SU-DHL-6 (cell line): ENCODE data around the gene TMOD1.

Source experiments
- H2AFZ ChIP-seq: fragments of 200-600 bp; sonication (generic); 2 replicates; pipeline ENCODE4 v1.6.1; 2014; ENCODE audit warnings: low read depth, mild to moderate bottlenecking, moderate library complexity, mixed read lengths, antibody characterized with exemption, low read length; ENCODE audit not compliant: severe bottlenecking
- H3F3A ChIP-seq: fragments of 200-600 bp; shearing (Covaris generic); 2 replicates; pipeline ENCODE4 v1.6.0; 2016; ENCODE audit warnings: antibody characterized with exemption, mild to moderate bottlenecking; ENCODE audit not compliant: insufficient read depth
- H3K27ac ChIP-seq: fragments of 200-600 bp; sonication (generic); 2 replicates; pipeline ENCODE4 v1.5.1; 2016; ENCODE audit warnings: low read depth, mild to moderate bottlenecking, low read length, moderate library complexity, mixed read lengths
- H3K27me3 ChIP-seq: fragments of 200-600 bp; sonication (generic), shearing (Covaris generic); 2 replicates; pipeline ENCODE4 v1.6.0; 2014; ENCODE audit warnings: mild to moderate bottlenecking, low read length
- H3K36me3 ChIP-seq: fragments of 200-600 bp; sonication (generic); 2 replicates; pipeline ENCODE4 v1.6.1; 2014; ENCODE audit warnings: mild to moderate bottlenecking, low read length, mixed read lengths
- H3K4me2 ChIP-seq: fragments of 300-600, 200-600 bp; shearing (Covaris generic), sonication (generic); 2 replicates; pipeline ENCODE4 v1.6.0; 2014; ENCODE audit warnings: low read length, low read depth, mild to moderate bottlenecking; ENCODE audit not compliant: poor library complexity, severe bottlenecking
- H3K4me3 ChIP-seq: fragments of 200-600 bp; sonication (generic); 2 replicates; pipeline ENCODE4 v1.5.1; 2014; ENCODE audit warnings: antibody characterized with exemption, low read length, mild to moderate bottlenecking, mixed read lengths; ENCODE audit not compliant: insufficient read depth, poor library complexity, severe bottlenecking
- H3K79me2 ChIP-seq: fragments of 200-600 bp; sonication (generic); 2 replicates; pipeline ENCODE4 v1.6.1; 2014; ENCODE audit warnings: mild to moderate bottlenecking, low read length, moderate library complexity; ENCODE audit not compliant: insufficient read depth
- H3K9ac ChIP-seq: fragments of 200-600 bp; sonication (generic); 2 replicates; pipeline ENCODE4 v1.7.0; 2014; ENCODE audit warnings: mild to moderate bottlenecking, low read length
- H3K9me2 ChIP-seq: fragments of 200-600 bp; sonication (generic); replicated peaks from 2 replicates; pipeline ENCODE4 v1.6.1; 2014; ENCODE audit warnings: low read length; ENCODE audit not compliant: insufficient read depth
- H3K9me3 ChIP-seq: fragments of 200-600 bp; sonication (generic); 2 replicates; pipeline ENCODE4 v1.6.1; 2014; ENCODE audit warnings: low read length, mixed read lengths; ENCODE audit not compliant: insufficient read depth
- H4K20me1 ChIP-seq: fragments of 200-600 bp; sonication (generic); 2 replicates; pipeline ENCODE4 v1.6.1; 2014; ENCODE audit warnings: low read depth, mild to moderate bottlenecking, antibody characterized with exemption, low read length, moderate library complexity, mixed read lengths
- CTCF ChIP-seq: fragments of 200-600 bp; sonication (generic); IDR thresholded peaks from one replicate; pipeline ENCODE4 v1.5.1; 2017; ENCODE audit warnings: antibody characterized with exemption, mild to moderate bottlenecking, low read length, moderate library complexity; ENCODE audit not compliant: insufficient read depth, poor library complexity, severe bottlenecking
- EZH2phosphoT487 ChIP-seq: fragments of 200-600 bp; sonication (generic), shearing (Covaris generic); conservative IDR thresholded peaks from 2 replicates; pipeline ENCODE4 v1.6.1; 2018; ENCODE audit warnings: mild to moderate bottlenecking, antibody characterized with exemption, low read length, moderate library complexity, mixed read lengths

TMOD1 gene

DNA sequence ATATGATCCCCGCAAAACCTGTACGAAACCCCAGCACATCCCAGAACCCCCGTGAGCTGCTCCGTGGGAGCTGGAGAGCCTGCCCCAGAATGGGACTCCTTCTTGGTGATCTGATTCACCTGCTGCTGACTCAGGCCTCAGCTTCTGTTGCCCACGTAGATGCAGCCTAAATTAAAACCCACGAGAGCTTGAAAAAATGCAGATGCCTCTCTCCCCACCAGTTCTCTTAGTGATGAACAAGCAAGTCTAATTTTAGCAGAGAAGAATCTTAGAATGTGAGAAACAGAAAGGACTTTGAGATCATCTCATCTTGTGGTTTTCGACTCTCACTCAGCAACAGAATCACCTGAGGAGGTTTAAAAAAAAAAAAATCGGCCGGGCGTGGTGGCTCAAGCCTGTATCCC is 57.6 kb downstream of the TMOD1 start:
- no peaks in the 10 kb centered on the region for H4K20me1 ChIP-seq
- TF ChIP-seq CTCF = no peak
- no peak for TF ChIP-seq EZH2phosphoT487
- no peak overlapping the region for H3K27ac ChIP-seq
- H3K4me3 ChIP-seq = no peak overlapping the region
- no peak overlapping the region for H2AFZ ChIP-seq
- no peaks in the 10 kb centered on the region for H3K9me2 ChIP-seq
- H3K79me2 ChIP-seq = no peaks in the 10 kb centered on the region
- no peaks in the 10 kb centered on the region for H3K9me3 ChIP-seq
- H3K9ac ChIP-seq = no peak overlapping the region
- no peaks in the 10 kb centered on the region for H3F3A ChIP-seq
- no peaks in the 10 kb centered on the region for H3K27me3 ChIP-seq
- H3K36me3 ChIP-seq = no peaks in the 10 kb centered on the region
- H3K4me2 ChIP-seq = no peak overlapping the region

DNA sequence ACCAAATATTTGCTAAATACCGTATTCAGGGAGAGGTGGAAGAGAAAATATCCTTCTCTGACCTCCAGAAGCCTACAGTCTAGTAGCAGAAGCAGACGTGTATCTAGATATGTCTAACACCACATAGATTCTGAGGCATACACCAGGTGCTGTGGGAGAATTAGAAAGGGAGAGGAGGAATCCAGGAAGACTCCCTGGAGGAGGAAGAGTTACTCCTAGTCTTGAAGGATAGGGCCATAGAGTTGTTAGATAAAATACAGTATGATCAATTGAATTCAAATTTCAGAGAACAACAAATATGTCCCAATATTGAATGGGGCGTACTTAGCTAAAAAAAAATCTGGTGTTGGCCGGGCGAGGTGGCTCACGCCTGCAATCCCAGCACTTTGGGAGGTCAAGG is 58.7 kb downstream of the TMOD1 start:
- Histone ChIP-seq H3K27ac (no peak overlapping the region), H3K4me2 (no peak overlapping the region), H3F3A (no peaks in the 10 kb centered on the region), H3K9me2 (no peaks in the 10 kb centered on the region), H2AFZ (no peak overlapping the region), H3K4me3 (no peak overlapping the region), H3K79me2 (no peaks in the 10 kb centered on the region), H3K9ac (no peak overlapping the region), H3K36me3 (no peaks in the 10 kb centered on the region), H4K20me1 (no peaks in the 10 kb centered on the region), H3K9me3 (no peaks in the 10 kb centered on the region), H3K27me3 (no peaks in the 10 kb centered on the region)
- no peak for TF ChIP-seq CTCF
- TF ChIP-seq EZH2phosphoT487 = no peak

DNA sequence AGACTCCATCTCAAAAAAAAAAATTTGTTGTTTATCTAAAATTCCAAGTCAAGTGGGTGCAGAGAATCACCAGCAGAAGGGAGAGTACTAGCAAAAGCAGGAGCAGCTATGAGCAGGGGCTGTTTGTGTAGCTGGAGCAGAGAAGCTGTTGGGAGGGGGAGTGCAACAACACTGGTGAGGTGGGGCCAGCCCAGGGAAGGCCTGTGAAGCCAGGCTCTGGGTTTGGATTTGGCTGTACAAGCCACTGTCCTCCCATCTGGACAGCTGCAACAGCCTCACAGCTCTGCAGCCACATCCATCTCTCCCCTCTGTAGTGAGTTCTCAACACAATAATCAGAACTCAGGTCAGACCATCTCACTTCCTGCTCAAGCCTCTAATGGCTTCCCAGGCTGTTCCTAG is 59.4 kb downstream of the TMOD1 start:
- Histone ChIP-seq H3K9me3 (no peaks in the 10 kb centered on the region), H4K20me1 (no peaks in the 10 kb centered on the region), H3K36me3 (no peaks in the 10 kb centered on the region), H3F3A (no peaks in the 10 kb centered on the region), H3K9ac (no peak overlapping the region), H3K9me2 (no peaks in the 10 kb centered on the region), H3K4me3 (no peak overlapping the region), H3K27me3 (no peaks in the 10 kb centered on the region), H3K79me2 (no peaks in the 10 kb centered on the region), H3K27ac (no peak overlapping the region), H2AFZ (no peak overlapping the region), H3K4me2 (no peak overlapping the region)
- TF ChIP-seq CTCF (no peak), EZH2phosphoT487 (no peak)

GRCh38 chr9:97561501-97561900 is 60.0 kb downstream of the TMOD1 start:
- no peaks in the 10 kb centered on the region for H3F3A ChIP-seq

More at GRCh38 chr9:97561501-97561900, 60.0 kb downstream of the TMOD1 start:
- Histone ChIP-seq H2AFZ (no peak overlapping the region), H3K9ac (no peak overlapping the region), H3K79me2 (no peaks in the 10 kb centered on the region), H3K4me2 (no peak overlapping the region), H3K4me3 (no peak overlapping the region), H4K20me1 (no peaks in the 10 kb centered on the region), H3K27ac (no peak overlapping the region), H3K9me2 (no peaks in the 10 kb centered on the region), H3K9me3 (no peaks in the 10 kb centered on the region), H3K36me3 (no peaks in the 10 kb centered on the region), H3K27me3 (no peaks in the 10 kb centered on the region)
- no peak for TF ChIP-seq CTCF
- TF ChIP-seq EZH2phosphoT487 = no peak
